HPDE6-E6E7 (cell line): ENCODE data around the gene COL4A1.

Source experiments
- DNase-seq: peaks from one replicate; pipeline ENCODE4 v3.0.0; 2011; ENCODE audit warnings: missing footprints; ENCODE audit errors: extremely low spot score

Gene COL4A1

DNA sequence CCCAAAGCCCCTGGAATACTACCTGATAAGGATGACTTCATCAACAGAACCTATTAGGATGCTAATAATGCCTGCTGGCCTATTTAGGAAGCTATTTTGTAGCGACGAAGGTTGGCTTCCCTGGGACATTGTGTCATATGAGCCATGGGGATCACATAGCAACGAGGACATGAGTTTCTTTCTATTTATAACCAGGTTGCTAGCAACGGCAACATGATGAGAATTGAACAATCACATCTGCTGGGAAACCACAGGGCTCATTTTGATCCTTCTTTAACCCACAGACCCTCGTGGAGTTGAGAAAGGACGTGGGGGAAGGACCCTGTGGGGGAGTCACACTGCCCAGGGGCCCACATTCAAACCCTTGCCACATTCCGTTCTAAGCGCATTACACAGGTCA, 172.2 kb downstream of the COL4A1 start:
- no peak for DNase-seq

DNA sequence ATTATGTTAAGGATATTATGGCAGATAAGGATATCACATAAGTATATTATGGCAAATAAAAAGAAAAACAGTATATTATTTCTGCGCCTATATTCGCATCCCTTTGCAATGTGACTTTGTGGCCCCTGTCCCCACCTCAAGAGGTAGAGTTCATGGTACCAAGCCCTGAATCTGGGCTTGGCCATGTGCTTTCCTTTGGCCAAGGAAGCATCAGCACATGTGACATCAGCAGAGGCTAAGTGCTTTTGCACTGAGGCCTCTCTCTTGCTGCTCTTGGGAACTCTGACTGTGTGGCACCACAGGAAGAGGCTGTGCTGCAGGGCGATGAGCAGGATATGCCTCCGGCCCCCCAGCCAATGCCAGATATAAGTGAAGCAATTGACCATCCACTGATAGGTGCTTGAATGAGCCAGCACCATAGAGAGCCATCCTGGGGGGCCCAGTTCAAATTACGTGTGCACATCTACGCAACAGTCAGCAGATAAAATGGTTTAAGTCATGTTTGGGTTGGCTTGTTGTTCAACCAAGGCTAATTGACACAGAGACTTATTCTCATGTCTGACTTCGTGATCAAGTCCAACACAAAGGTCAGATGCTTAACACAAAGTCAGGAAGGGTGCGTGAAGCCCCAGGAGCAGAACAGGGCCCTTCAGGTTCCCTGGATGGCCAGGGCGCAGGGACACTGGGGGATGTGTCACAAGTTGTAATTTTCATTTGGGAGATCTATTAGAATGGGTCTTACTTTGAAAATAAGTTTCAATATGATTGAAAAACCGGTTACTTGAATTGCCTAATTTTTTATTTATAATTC, 173.3 kb downstream of the COL4A1 start:
- DNase-seq = no peak

DNA sequence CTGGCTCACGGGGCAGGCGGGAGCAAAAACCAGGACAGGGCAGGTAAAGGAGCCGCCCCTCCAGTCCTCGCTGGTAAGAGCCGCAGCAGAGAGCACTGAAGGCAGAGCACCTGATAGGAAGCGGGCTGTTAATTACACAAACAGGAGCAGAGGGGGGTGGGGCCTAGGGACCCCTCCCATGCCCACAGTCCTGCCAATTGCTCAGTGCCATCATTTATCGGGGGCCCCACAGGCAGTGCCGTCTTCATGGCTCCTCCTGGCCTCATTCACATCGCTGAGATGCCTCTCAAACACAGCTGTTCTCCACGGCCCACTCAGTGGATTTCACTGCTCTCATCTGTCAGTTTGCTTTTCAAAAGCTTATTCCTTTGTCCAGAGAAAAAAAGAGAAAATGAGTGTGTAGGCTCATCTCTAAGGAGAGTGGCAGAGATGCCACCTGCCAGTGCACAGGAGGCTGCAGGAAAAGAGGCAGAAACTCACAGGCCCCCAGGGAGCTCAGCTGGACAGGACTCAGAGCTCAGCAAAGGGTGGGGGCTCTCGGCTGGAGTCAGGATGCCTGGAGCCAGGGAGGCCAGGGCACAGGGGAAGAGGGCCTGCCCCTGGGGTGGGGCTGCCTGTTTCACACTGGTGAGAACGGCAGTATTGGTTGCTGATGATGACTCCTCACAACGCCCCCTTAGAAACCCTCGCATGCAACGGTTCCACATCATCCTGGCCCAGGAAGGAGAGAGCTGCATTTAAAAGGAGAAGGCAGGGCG, 174.6 kb downstream of the COL4A1 start:
- DNase-seq = no peak

DNA sequence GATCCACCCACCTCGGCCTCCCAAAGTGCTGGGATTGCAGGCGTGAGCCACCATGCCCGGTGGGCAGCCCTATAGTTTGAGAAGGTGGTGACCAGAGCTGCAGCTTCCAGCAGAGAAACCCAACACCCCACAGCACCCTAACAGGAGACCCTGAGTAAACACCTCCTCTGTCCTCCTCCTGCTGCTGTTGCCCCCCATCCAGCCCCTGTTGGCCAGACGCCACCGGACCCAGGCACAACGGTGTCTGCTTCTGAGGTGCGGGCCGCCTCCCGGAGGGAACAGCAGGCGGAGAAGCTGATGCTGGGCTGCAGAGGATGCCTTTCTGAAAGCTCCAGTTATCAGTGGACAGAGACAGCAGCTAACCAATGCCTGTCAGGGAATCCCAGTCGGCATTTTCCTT, 175.5 kb downstream of the COL4A1 start:
- no peak for DNase-seq

DNA sequence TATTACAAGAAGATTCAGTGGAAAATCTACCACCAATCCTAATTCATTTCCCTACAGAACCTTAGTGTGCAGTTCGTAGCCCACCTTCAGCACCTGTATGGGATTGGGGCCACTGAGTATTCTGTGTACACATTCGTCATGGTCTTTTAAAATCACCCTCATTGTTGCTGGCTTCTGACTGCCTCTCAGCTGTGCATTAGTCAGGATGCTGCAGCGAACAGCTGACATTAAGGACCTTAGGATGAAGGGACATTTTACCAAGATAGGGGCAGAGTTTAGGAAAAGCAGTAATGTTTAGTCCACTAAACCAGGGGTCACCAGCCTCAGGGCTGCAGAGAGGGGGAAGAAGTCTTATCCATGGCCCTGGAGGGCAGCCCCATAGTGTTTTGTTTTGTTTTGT, 176.5 kb downstream of the COL4A1 start:
- no peak for DNase-seq

DNA sequence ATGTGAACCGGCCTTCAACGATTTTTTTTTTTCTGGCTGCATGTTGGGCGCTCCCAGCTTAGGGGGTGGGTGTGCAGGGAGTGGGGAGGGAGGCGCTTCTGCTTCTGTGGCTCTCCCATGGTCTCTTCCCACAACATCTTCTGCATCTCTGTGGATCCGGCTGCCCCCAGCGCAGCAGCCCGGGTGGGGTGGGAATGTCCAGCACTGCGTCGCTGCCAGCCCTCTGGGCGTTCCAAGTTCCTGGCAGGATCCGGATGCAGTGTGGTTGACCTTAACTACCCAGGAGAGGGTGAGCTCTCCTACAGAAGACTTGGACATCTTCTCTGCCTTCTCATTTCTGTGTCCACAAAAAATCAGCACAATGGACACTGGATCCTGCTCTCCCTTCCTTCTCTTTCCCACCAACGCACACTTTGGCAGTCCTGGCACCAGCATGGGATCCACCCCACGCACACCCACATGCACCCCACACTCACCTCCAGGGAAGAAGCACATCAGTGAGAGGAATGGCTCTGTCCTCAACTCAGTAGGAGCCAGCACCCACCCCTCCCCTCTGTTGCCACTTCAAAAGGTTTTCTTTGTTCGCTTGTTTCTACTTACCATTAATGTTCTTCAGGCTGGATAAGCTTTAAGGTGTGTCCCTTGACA, 177.3 kb downstream of the COL4A1 start:
- DNase-seq = no peak

DNA sequence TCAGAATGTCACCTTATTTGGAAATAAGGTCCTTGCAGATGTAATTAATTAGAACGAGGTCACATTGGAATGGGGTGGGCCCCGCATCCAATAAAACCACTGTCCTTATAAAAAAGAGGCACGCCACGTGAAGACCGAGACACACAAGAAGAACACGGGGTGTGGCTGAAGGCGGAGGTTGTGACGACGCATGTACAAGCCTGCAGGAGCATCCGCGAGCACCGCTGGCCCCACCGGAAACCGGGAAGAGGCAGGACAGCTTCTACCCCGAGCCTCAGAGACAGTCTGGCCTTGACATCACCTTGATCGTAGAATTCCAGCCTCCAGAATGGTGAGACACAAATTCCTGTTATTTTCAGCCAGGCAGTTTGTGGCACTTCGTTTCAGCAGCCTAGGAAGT, 177.9 kb downstream of the COL4A1 start:
- DNase-seq = no peak

DNA sequence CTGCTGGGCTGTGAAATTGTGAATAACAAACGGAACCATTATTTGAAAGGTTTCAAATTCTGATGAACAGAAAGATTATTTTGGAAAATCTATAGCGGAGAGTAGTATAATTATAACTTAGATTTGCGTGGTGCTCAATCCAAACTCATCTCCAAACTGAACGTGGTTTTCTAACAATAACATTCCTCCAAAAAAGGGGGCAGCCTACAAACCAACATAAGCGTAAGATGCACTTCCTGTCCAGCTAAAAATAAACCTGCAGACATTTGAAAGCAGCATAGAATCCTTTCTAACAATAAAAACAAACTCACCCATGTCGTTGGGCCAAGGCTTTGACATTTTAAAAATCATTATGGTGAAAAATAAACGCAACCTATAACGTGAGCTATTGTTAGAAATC, 178.4 kb downstream of the COL4A1 start:
- no peak for DNase-seq

DNA sequence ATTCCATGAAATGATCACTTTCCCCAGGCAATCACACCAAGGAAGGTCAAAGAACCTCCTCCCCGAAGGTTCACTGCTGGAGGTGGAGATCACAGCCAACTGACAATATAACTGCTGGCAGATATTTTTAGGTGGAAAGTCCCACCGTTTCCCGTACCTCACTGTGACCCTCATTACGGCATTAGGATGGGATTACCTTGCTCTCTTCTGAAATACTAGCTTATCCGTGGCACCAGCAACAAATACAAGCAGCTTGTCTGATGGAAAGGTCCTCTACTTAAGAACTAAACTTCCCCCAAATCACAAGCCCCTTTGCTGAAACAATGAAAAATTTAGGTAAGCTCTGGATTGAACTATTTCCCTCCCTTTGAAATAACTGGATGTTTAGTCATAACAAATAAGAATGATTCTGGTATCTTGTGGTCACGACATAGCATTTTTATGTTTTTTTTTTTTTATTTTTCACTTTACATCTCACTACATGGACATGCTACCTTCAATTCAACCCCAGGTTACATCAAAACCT, 178.9 kb downstream of the COL4A1 start:
- no peak for DNase-seq

DNA sequence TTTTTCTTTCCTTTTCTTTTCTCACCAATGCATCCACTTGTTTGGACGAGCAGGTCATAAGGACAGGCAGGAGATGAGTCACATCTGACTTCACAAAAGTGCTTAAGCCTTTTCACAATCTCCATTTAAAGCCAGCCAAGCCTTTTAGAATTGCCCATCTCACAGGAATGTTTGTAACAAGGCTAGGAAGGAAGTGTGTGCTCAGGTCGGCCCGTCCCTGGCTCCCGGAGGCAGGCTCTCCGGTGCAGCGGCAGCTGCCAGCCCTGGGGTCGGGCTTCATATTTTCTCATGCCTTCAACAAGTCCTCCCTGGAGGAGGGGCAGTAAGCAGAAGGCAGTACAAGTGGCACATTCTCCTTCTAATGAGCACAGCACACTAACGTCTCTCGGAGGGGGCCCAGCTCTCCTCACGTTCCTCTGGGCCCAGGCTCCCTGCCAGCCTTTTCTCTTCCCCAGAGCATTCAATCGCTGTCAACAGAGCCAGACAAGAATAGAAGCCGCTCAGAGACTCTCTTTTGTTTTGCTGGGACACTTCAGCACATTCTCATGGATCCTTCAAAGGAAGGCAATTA, 180.5 kb downstream of the COL4A1 start:
- DNase-seq = peak; percentile 86

DNA sequence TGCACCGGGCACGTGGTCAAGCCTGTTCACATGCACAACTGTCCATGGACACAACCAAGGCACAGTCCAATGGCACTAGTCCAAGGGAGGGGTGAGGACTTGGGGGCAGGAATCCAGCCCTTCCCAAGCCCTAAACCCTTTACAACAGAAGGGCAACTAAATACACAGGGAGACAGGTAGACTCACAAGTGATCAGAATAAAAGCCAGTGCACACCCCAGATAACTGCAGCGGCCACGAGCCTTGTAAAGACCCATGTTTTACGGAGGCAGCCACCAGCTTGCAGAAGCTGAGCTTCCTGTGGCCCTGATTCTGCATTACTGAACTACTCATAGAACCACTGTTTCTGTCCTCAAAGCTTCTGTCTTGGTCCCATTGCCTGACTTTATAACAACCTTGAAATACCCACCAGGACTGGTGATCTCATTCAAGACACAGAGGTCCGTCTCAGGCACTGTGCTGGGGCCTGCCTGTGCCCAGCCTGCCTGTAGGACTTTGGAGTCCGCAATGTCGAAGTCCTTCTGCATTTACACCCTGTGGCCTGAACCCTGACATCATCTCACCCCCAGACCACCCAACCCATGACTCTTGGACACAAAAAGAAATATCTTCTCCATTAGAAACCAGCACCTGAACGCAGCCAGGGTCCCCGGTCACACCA, 181.2 kb downstream of the COL4A1 start:
- no peak for DNase-seq

DNA sequence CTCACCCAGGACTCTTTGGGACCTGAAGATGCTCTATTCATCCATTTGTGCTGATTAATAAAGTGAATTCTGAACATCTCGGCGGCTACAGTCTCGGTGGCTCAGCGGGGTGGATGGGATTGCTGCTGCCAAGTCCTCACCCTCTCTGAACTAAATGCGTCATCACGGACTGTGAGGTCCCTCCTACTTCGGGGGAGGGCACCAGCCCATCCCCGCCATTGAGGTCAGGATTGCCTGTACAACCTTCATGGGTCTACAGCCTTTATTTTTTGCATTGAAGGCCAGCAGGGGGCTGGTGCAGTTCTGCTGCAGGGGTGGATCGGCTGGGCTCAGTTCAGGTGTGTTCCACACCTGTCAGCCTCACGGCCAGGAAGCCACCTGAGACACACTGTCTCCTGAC, 181.8 kb downstream of the COL4A1 start:
- no peak for DNase-seq

DNA sequence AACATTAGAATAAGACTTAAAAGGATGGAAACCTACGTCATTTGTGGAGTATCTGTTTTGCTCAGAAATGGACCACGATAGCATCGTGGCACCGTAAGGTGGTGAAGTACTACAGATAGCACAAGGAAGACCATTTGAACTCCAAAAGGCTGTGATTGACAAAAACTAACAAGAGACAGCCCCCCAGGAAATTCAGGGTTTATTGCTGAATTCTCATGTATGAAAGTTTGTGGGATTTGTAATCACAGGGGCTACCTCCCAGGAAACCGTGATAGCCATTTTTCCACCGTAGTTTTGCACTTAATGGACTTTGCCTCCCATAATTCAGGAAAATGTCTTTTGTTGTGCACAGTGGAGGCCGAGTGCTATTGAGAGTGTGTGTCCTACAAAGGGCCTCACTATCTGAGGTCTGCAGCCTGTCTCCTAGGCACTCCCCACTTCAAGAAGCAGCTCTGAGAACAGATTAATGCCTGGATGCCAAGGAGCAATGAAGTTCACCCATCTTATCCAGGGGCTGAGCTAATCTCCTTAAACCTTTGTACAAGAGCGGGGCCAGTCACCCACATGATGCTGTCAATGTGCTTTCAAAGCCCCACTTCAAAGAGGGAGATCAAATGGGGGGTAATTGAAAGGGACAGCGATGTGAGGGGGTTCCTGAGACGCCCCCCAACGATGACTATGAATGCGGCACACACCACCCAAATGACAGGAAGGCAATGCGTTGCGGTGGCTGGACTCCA, 182.6 kb downstream of the COL4A1 start:
- DNase-seq = no peak

DNA sequence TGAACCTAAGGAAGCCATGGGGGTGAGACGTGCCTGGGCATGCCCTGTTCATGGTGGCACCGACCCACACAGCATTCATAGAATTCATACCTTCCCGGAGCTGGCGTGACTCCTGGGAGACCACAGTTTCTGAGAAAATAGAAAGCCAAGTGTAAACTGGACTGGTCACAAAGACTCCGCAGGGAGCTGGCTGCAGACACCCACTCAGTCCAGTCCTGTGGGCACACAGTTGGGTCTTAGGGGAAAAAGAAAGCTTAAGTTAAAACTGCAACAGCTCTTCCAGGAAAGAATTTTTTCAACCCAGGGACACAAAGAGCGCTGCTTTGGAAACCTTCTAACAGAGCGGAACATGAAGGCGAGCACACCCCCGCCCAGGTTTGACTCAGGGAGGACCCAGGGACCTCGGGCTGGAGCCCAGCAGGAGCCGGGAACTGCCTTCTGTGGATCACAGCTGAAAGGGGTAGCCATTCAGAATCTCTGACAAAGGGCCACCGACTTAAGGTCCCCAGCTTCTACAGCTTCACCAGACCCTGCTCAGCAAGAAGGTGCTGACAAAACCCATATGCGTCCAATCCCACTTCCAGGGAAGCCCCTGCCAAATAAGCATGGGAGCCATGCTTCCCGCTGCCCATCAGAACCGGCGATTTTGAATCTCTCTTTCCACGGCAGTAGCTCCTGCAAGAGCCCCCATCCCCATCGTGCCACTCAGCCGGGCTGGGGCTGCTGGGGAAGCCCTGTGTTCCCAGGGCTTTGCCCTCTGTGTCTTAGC, 183.7 kb downstream of the COL4A1 start:
- DNase-seq = no peak

DNA sequence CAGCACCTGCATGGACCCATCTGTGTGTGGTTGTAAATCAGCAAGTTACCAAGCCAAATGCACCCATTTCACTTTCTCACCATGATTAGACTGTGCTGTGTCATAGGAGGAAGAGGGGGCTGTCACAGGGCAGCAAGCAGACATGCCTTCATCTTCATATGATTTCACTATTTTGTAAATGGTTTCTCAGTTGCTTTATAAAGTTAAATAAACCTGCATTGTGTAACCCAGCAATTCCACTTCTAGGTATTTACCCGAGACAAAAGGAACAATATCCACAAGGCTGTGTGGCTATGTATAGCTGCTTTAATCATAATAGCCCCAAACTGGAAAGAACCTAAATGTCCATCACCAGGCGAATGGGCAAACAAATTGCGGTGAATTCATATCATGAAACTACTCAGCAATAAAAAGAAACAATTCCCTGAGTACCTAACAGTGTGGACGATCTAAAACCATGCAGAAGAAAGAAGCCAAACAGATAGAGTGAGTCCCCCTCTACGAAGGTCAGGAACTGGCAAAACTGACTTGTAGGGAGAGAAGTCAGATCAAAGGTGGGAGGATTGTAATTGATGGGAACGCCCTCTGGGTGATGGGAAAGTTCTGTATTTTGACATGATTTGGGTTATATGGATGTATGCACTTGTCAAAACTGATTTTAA, 185.4 kb downstream of the COL4A1 start:
- DNase-seq = no peak

DNA sequence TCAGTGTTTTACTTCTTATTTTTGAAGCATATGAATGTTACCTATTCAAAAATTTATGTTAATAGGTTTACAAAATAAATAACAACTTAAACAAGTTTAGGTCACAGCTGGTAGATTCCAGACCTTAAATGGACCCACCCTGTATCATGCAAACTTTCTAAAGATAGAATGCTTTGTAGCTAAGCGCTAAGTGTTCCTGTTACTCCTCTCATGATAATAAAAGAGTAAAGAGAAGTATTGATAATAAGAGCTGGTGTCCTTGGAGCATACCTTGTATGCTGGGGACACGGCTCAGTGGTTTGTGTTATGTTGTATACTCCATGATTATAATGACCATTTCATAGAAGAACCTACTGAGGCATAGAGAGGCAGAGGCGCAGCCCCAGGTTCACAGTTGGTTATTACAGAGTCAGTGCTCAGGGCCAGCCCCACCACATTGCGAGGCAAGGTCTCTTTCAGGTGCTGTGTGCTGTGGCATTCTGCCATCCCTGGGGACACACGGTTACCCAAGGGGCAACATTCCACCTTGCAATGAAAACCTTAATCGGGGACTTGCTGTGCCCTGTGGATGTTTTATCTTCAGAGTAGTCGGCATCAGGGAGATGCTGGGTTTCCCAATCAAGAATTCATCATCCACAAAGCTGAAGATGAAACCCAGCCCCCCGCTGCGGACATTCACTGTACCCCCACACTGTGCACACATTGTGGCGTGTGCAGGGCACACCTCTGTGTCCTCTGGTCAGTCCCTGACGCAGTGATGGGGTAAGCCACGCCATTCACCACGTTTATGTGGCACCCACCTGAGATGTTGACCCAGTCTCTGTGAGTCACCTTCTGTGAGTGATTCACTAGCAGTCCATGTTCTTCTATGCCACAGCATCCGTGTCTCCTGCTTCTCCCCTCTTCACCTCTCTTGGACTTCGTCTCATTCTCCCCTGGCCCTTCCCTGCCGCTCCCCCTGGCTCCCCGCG, 186.7 kb downstream of the COL4A1 start:
- DNase-seq = peak; percentile 74

DNA sequence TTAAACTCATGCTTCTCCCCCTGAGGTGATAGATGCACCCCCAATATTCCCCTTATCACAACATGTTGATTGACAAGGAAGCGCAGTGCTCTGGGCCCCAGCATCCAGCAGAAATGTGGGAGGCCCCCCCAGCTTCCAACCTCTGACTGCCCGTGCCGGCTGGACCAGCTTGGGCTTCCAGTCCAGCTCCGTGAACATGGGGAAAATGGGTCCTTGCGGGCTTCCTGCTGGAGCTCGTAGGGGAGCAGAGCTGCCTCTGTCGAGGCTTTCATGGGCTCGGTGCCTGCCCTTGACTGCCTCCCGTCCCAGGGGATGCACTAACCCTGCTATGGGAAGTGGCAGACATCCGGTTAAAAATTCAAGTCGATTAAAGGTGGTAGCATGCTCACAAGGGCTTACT, 188.9 kb downstream of the COL4A1 start:
- no peak for DNase-seq

DNA sequence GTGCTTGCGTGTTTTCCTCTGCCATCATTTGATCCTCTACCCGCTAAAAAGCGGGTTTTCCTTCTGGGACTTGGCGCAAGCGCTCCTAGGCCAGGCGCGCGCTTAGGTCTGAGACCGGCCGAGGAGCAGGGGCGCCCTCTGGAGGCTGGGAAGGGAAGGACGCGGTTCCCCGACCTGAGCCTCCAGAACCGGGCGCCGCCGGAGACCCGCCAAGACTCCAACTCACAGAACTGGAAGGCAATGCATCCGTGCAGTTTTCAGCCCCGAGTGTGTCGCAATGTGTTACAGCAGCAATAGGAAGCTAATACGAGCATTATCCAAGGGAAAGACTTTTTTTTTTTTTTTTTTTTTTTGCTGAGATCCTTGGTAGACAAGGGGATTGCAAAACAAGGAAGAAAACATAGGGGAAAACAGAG, 190.9 kb downstream of the COL4A1 start:
- no peak for DNase-seq
